ENCODE measurements around the gene SLC35E4.
"Not testable (repeated sequence)": the region's sequence is repeated elsewhere in the genome, so short reads cannot be mapped to it uniquely, and the experiment has no call there.

SLC35E4 gene

GRCh38 chr22:30675436-30675835, 39.9 kb downstream of the SLC35E4 start:
- H3K4me3 ChIP-seq (ENCODE audit: low read depth in 1 of 2, low read length in 1 of 2), result no peak overlapping the region
- no peak for TF ChIP-seq CTCF (IDR thresholded peaks at IDR 0.05)
- H3K36me3 ChIP-seq, result no peaks in the 10 kb centered on the region
- peaks cover 17% of the 10 kb centered on the region for H3K27me3 ChIP-seq
- no peaks in the 10 kb centered on the region for H3K4me1 ChIP-seq (ENCODE audit: control insufficient read depth in 1 of 2, insufficient read depth in 1 of 2, low read depth in 1 of 2, low read length in 1 of 2)
- H3K27ac ChIP-seq, result no peak overlapping the region
- no peaks in the 10 kb centered on the region for H3K9me3 ChIP-seq

DNA sequence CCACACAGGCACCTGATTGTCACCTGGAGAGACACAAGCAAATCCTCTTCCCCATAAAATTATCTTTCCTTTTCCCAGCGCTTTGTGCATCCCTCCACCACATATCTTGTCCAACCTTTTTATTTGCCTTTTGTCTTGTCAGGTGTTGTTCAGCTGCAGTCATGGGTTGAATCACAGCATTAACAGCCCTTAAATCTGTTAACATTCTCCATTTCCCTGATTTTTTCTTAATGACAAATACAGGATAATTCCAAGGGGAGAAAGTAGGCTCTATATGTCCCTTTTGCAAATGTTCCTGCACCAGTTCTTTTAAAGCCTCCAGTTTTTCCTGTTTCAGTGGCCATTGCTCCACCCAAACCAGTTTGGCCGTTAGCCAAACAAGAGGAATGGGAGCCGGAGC, 41.0 kb downstream of the SLC35E4 start:
- H3K27ac ChIP-seq; H3K4me1 ChIP-seq (ENCODE audit: control insufficient read depth in 1 of 2, insufficient read depth in 1 of 2, low read depth in 1 of 2, low read length in 1 of 2); H3K36me3 ChIP-seq: not testable (repeated sequence)

GRCh38 chr22:30679895-30680690, 44.5 kb downstream of the SLC35E4 start:
- peaks cover 11% of the 10 kb centered on the region for H3K27me3 ChIP-seq
- not testable (repeated sequence) for H3K36me3 ChIP-seq; H3K27ac ChIP-seq; H3K4me1 ChIP-seq (ENCODE audit: control insufficient read depth in 1 of 2, insufficient read depth in 1 of 2, low read depth in 1 of 2, low read length in 1 of 2); H3K4me3 ChIP-seq (ENCODE audit: low read depth in 1 of 2, low read length in 1 of 2); H3K9me3 ChIP-seq

More for the DNA sequence above, 41.0 kb downstream of the SLC35E4 start:
- not testable (repeated sequence) for H3K9me3 ChIP-seq; H3K4me3 ChIP-seq (ENCODE audit: low read depth in 1 of 2, low read length in 1 of 2)
- H3K27me3 ChIP-seq, result peaks cover 11% of the 10 kb centered on the region

DNA sequence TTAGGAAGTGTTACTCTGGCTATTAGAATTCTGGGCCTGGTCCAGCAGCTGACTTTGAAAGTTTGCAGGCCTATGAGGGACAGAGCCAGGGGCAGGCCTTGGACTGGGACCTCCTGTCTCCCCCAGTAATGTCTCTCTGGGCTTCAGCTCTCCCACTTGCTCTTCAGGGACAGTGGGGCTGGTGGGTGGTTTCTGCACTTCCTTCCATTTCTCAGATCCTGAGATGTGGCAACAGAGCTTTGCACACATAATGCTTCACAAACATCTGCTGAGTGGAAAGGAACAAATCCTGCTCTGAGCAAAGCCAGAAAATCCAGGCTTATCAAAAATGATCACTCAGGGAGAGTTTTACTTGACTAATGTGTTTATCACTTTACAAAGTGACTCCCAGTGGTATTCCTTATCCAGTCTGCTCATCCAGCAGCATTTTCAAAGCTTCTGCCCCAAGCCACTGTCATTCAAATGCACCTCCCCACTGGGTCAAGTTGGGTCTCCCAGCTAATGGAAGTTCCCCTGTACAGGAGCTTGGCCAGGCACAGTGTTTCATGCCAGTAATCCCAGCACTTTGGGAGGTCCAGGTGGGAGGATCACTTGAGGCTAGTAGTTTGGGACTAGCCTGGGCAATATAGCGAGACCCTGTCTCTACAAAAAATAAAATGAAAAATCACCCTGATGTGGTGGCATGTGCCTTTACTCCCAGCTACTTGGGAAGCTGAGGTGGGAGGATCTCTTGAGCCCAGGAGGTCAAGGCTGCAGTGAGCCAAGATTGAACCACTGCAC, 45.6 kb downstream of the SLC35E4 start:
- Histone ChIP-seq H3K27me3 (peaks cover 11% of the 10 kb centered on the region), H3K4me3 (ENCODE audit: low read depth in 1 of 2, low read length in 1 of 2) (no peak overlapping the region), H3K27ac (no peak overlapping the region), H3K36me3 (no peaks in the 10 kb centered on the region), H3K9me3 (no peaks in the 10 kb centered on the region), H3K4me1 (ENCODE audit: control insufficient read depth in 1 of 2, insufficient read depth in 1 of 2, low read depth in 1 of 2, low read length in 1 of 2) (peaks cover 0 to 8% of the 10 kb centered on the region in 2 experiments)
- no peak for TF ChIP-seq CTCF (IDR thresholded peaks at IDR 0.05)

DNA sequence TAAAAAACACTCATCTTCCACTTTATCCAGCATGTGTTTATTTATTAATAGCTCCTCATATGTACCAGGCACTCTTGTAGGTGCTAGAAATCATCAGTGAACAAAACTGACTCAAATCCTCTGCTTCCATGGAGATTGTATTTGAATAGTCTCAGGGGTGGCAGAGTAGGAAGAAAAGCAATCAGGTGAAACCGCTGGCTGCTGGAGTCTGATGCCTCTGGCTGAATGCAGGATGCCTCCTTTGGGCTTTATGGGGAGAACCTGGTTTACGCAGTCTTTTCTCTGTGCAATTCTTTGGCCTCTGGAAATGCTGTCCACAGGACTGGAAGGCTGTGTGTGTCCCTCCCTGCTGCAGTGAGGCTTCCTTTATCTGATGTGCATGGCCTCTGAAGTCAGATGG, 46.2 kb downstream of the SLC35E4 start:
- Histone ChIP-seq H3K27me3 (peaks cover 11% of the 10 kb centered on the region), H3K36me3 (no peaks in the 10 kb centered on the region)
- no peak for TF ChIP-seq CTCF (IDR thresholded peaks at IDR 0.05)

DNA sequence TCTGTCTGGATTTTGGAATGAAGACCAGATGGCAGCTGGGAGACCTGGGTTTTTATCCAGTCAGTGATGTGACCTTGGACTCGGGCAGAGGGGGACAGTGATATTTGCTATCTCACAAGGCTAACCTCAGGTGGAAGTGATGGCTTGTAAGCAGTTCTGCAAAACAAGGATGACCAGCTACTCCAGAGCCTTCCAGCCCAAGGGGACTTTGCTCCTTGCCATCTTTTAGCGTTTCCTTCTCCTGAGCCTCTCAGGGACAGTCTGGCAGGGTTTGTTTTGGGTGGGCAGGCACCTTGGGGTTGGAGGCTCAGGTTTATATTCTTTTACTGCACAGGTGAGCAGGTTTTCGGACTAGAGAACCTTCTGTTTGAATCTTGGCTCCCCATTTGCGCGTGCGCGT, 49.6 kb downstream of the SLC35E4 start:
- TF ChIP-seq CTCF (IDR thresholded peaks at IDR 0.05), result no peak
- Histone ChIP-seq H3K9me3 (no peaks in the 10 kb centered on the region), H3K27ac (no peak overlapping the region), H3K4me3 (ENCODE audit: low read depth in 1 of 2, low read length in 1 of 2) (no peak overlapping the region), H3K4me1 (ENCODE audit: control insufficient read depth in 1 of 2, insufficient read depth in 1 of 2, low read depth in 1 of 2, low read length in 1 of 2) (peaks cover 0 to 8% of the 10 kb centered on the region in 2 experiments), H3K27me3 (no peaks in the 10 kb centered on the region), H3K36me3 (no peaks in the 10 kb centered on the region)

More for the DNA sequence above, 46.2 kb downstream of the SLC35E4 start:
- Histone ChIP-seq H3K27ac (no peak overlapping the region), H3K9me3 (no peaks in the 10 kb centered on the region), H3K4me3 (ENCODE audit: low read depth in 1 of 2, low read length in 1 of 2) (no peak overlapping the region), H3K4me1 (ENCODE audit: control insufficient read depth in 1 of 2, insufficient read depth in 1 of 2, low read depth in 1 of 2, low read length in 1 of 2) (peaks cover 0 to 8% of the 10 kb centered on the region in 2 experiments)

Measured in neutrophil (primary cell).